H54 (cell line): Measurements from ENCODE around the gene TMEM263.
"Not testable (repeated sequence)": the region's sequence is repeated elsewhere in the genome, so short reads cannot be mapped to it uniquely, and the experiment has no call there.

Experiments used
- DNase-seq: peaks from one replicate; pipeline ENCODE4 v3.0.0; 2011; ENCODE audit warnings: low spot score, mixed read lengths; ENCODE audit not compliant: insufficient read length
- FAIRE-seq: peaks from 3 replicates; lab custom pipeline; 2011; peaks lifted over from hg19 to GRCh38; lab: Jason Lieb, UNC
- POLR2A ChIP-seq: IDR thresholded peaks from 2 replicates; pipeline ENCODE4 v1.6.1; 2011; ENCODE audit warnings: low read depth, mild to moderate bottlenecking, low read length

Gene TMEM263

GRCh38 chr12:106955377-106956047 is at the start of gene TMEM263:
Gene TMEM263, plus strand, starts transcription at chr12:106955907. Its CDS starts 11,210 bp downstream, at chr12:106967117.
- DNase-seq (peak; percentile 88), FAIRE-seq (peak; percentile 48)
- TF ChIP-seq POLR2A, result peak; percentile 89

DNA sequence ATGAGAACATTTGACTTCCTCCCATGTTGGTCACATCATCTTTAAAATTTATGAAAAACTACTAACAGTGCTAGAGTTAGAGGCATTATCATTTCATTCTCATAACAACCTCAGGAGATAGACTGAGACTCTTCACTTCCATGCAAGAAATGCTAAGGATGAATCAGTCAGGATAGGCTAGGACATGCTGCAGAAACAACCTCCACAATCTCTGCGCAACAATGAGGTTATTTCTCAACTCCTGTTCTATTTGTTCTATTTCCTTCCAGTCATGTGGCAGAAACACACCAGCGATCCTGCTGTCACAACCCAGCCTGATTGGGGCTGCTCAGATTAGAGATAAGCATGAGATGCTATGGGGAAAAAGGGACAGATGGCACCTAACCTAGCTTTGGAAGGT is 49.0 kb upstream of the TMEM263 start:
- TF ChIP-seq POLR2A, result no peak
- FAIRE-seq, result no peak
- no peak for DNase-seq

DNA sequence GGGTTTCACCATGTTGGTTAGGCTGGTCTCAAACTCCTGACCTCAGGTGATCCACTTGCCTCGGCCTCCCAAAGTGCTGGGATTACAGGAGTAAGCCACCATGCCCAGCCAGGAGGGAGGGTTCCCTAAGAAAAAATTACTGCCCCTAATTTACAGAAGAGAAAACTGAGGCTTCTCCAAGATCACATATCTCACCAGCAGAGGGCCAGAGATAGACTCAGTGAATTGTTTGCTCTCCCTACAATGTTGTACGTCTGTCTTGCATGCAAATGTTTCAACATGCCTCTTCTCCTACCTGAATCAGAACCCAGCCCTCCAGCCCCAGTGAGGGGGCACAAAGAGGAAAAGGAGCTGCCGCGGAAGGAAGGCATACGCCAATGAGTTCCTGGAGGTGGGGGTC is 48.3 kb upstream of the TMEM263 start:
- no peak for TF ChIP-seq POLR2A
- DNase-seq (no peak), FAIRE-seq (no peak)

DNA sequence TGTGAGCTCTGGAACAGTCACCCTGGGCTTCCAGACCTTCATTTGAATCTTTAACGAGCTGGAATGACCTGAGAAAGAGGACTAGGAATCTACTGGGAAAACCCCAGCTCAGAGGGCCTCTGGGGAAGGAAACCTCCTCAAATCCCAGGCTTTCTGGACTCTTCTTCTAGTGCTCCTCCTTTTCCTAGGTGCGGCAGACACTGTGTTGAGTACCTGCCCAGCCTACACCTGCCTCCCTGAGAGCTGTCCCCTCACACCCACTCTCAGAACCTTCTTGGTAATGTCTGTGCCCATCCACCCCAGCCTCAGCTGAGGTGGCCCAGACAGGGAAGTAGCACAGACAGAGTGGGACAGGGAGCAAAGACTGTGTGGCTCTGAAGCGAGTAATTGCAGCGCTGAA is 47.9 kb upstream of the TMEM263 start:
- TF ChIP-seq POLR2A, result no peak
- DNase-seq (no peak), FAIRE-seq (no peak)

GRCh38 chr12:106908561-106908960 is 47.1 kb upstream of the TMEM263 start:
- no peak for DNase-seq
- no peak for TF ChIP-seq POLR2A
- no peak for FAIRE-seq

- no peak for DNase-seq
- TF ChIP-seq POLR2A, result no peak
These were observed 45.5 kb upstream of the TMEM263 start for GRCh38 chr12:106910202-106910601.

DNA sequence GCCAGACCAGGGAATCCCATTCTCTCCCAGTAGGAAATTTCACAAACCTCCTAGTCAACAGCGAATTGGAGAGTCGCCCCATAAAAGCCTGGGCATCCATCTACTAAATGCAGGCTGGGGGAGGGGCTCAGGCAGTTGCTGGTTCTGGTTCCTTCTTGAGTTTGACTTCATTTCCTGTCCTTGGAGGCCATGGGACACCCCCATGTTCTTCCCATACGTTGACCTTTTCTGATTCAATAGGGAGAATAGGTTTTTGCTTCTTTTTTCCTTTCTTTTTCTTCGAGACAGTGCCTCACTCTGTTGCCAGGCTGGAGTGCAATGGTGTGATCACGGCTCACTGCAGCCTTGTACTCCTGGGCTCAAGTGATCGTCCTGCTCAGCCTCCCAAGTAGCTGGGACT is 44.1 kb upstream of the TMEM263 start:
- FAIRE-seq (no peak), DNase-seq (no peak)
- TF ChIP-seq POLR2A, result no peak

More at GRCh38 chr12:106910202-106910601, 45.5 kb upstream of the TMEM263 start:
- FAIRE-seq, result no peak

DNA sequence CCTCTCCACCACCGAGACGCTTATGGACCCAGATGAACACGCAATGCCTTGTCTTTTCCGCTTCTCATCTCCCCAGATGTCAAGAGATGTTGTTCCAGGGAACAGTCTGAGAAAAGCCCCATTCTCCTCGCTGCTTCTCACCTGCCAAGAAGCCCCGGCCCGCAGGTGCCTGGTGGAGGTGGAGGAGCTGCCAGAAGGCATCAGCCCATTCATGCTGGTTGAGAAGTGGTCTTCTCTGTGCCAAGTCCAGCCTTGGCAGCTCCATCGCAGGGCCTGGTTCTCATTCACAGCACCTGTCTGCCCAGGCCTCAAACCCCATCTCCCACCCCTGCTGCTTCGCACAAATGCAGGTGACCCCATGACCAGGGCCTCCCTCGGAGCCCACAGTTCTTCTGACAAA is 42.3 kb upstream of the TMEM263 start:
- FAIRE-seq (no peak), DNase-seq (no peak)
- TF ChIP-seq POLR2A, result no peak

GRCh38 chr12:106914796-106915634 is 40.7 kb upstream of the TMEM263 start:
- no peak for DNase-seq
- no peak for FAIRE-seq
- no peak for TF ChIP-seq POLR2A

DNA sequence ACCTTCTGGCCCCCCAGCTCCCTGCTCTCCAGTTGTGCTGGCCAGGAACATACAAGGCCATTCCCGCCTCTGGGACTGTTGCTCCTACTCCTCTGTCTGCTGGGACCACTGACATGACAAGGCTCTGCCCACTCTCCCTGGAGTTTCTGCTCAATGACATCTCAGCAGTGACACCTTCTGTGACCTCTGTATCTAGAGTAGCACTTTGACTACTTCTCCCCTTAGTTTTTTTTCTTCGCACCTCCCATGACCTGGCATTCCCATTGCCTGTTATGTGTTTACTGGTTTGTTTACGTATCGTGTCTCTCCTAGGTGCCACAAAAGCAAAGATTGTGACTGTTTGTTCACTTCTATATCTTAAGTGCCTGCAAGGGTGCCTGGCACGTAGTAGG is 40.1 kb upstream of the TMEM263 start:
- FAIRE-seq (no peak), DNase-seq (no peak)
- TF ChIP-seq POLR2A, result no peak

GRCh38 chr12:106917503-106917902 is 38.2 kb upstream of the TMEM263 start:
- no peak for TF ChIP-seq POLR2A
- no peak for FAIRE-seq
- DNase-seq, result no peak

GRCh38 chr12:106918746-106919145 is 37.0 kb upstream of the TMEM263 start:
- FAIRE-seq (no peak), DNase-seq (no peak)

DNA sequence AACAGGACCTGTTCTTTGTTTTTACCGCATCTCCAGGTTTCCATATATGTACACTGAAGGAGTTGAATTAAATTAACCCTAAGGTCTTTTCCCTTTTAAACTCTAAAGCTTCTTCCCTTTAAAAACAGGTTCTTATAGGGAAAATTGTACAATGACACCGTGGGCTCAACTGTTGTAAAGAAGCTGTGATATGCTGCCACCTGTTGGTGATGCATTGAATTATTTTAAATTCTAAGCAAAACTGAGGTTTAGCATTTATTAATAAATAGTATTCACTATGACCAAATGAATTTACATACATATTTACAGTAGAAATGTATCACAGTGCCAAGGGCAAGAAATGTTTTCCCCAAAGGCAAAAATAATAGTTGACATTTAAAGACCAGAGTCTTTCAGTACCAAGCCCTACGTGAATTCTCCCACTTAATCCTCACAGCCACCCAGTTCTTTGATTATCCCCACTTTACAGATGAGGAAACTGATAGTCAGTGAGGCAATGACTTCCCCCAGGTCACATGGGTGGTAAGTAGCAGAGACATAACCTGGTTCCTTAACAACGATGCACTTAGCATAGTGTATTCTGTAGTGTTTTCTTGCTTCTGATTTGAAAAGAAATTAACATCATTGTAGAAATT is 35.7 kb upstream of the TMEM263 start:
- FAIRE-seq (no peak), DNase-seq (no peak)
- no peak for TF ChIP-seq POLR2A

More at GRCh38 chr12:106918746-106919145, 37.0 kb upstream of the TMEM263 start:
- no peak for TF ChIP-seq POLR2A

- DNase-seq, FAIRE-seq: not testable (repeated sequence)
These were observed 33.7 kb upstream of the TMEM263 start for GRCh38 chr12:106921976-106922375.

GRCh38 chr12:106923594-106923993 is 32.1 kb upstream of the TMEM263 start:
- FAIRE-seq, DNase-seq: not testable (repeated sequence)
